Measurements from ENCODE around the gene SMC4. TPM values are rescaled to one million over a fixed set of nuclear protein-coding genes. Genes with fewer than 3 reads are reported as not detected.

SMC4 gene
- total and polyA plus RNA-seq, 12 donors = 10.5 to 71.7 (median 25.4) TPM

GRCh38 chr3:160427832-160428424 is 28.5 kb downstream of the SMC4 start:
- no peak for DNase-seq
- intact Hi-C loops (cut with DNase I) = no loop called here
- Histone ChIP-seq H3K27me3 (no peaks in the 10 kb centered on the region), H3K27ac (no peak overlapping the region), H3K9me3 (replicated peaks in 1 of 3) (no peaks in the 10 kb centered on the region), H3K4me1 (replicated peaks in 1 of 2) (no peaks in the 10 kb centered on the region), H3K36me3 (replicated peaks in 1 of 2) (peaks cover 0 to 55% of the 10 kb centered on the region in 2 donors), H3K4me3 (no peak overlapping the region)
- 94 to 97% (median 95%) methylated on average over 10 to 11 of the region's 11 CpGs for WGBS, 4 donors
- TF ChIP-seq POLR2A (IDR thresholded peaks at IDR 0.05) = no peak
- TF ChIP-seq, protein P1, sequence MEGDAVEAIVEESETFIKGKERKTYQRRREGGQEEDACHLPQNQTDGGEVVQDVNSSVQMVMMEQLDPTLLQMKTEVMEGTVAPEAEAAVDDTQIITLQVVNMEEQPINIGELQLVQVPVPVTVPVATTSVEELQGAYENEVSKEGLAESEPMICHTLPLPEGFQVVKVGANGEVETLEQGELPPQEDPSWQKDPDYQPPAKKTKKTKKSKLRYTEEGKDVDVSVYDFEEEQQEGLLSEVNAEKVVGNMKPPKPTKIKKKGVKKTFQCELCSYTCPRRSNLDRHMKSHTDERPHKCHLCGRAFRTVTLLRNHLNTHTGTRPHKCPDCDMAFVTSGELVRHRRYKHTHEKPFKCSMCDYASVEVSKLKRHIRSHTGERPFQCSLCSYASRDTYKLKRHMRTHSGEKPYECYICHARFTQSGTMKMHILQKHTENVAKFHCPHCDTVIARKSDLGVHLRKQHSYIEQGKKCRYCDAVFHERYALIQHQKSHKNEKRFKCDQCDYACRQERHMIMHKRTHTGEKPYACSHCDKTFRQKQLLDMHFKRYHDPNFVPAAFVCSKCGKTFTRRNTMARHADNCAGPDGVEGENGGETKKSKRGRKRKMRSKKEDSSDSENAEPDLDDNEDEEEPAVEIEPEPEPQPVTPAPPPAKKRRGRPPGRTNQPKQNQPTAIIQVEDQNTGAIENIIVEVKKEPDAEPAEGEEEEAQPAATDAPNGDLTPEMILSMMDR (IDR thresholded peaks at IDR 0.05) = no peak

DNA sequence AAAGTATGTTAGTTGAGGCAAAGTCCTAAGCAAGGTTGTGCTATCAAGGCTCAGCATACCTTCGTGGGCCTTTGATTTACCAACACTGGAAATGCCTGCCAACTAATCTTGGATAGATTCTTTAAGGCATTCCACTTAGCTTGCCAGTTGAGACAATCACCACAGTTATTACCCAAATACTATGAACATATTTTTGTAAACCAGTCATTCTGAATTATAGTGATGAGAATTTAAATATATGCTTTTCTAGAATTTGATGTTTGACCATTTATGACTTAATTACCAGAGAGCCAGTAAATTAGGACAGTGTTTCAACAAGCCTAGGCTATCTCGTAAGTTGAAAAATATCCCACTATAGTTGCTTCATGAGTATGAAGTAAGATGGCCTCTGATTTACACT is 34.6 kb downstream of the SMC4 start:
- peaks cover 0 to 29% of the 10 kb centered on the region in 2 donors for H3K36me3 ChIP-seq (replicated peaks in 1 of 2)
- no peak overlapping the region for H3K27ac ChIP-seq
- DNase-seq = no peak
- no peaks in the 10 kb centered on the region for H3K9me3 ChIP-seq (replicated peaks in 1 of 3)
- H3K4me1 ChIP-seq (replicated peaks in 1 of 2) = no peaks in the 10 kb centered on the region
- 66 to 82% (median 75%) methylated on average over 2 of the region's 2 CpGs for WGBS, 4 donors
- no peak overlapping the region for H3K4me3 ChIP-seq
- H3K27me3 ChIP-seq = no peaks in the 10 kb centered on the region
- no peak for TF ChIP-seq POLR2A (IDR thresholded peaks at IDR 0.05)
- TF ChIP-seq, protein P1 (IDR thresholded peaks at IDR 0.05) = no peak
- intact Hi-C loops (cut with DNase I) = no loop called here

- TF ChIP-seq, protein P1 (IDR thresholded peaks at IDR 0.05) = no peak
- TF ChIP-seq POLR2A (IDR thresholded peaks at IDR 0.05) = no peak
- Histone ChIP-seq H3K9me3 (replicated peaks in 1 of 3) (no peaks in the 10 kb centered on the region), H3K27ac (no peak overlapping the region), H3K27me3 (no peaks in the 10 kb centered on the region), H3K4me1 (replicated peaks in 1 of 2) (no peaks in the 10 kb centered on the region), H3K36me3 (replicated peaks in 1 of 2) (peaks cover 0 to 29% of the 10 kb centered on the region in 2 donors), H3K4me3 (no peak overlapping the region)
- WGBS, 4 donors = 89 to 98% (median 98%) methylated on average over 2 of the region's 2 CpGs
- DNase-seq = no peak
- intact Hi-C loops (cut with DNase I) = no loop called here
These were observed 35.6 kb downstream of the SMC4 start for GRCh38 chr3:160435095-160435494.

- Histone ChIP-seq H3K36me3 (replicated peaks in 1 of 2) (peaks cover 0 to 22% of the 10 kb centered on the region in 2 donors), H3K4me1 (replicated peaks in 1 of 2) (no peaks in the 10 kb centered on the region), H3K4me3 (no peak overlapping the region), H3K9me3 (replicated peaks in 1 of 3) (no peaks in the 10 kb centered on the region), H3K27me3 (no peaks in the 10 kb centered on the region), H3K27ac (no peak overlapping the region)
- DNase-seq = no peak
- intact Hi-C loops (cut with DNase I) = no loop called here
- TF ChIP-seq POLR2A (IDR thresholded peaks at IDR 0.05) = no peak
- TF ChIP-seq, protein P1 (IDR thresholded peaks at IDR 0.05) = no peak
- 88 to 98% (median 96%) methylated on average over 1 of the region's 1 CpG for WGBS, 4 donors
These were observed 36.3 kb downstream of the SMC4 start for GRCh38 chr3:160435747-160436146.

All from adrenal gland (tissue), 12 donors.